ENCODE results near the gene KIR3DL3. TPM values are rescaled to one million over a fixed set of nuclear protein-coding genes. Genes with fewer than 3 reads are reported as not detected.
"Not testable (repeated sequence)": the region's sequence is repeated elsewhere in the genome, so short reads cannot be mapped to it uniquely, and the experiment has no call there.

KIR3DL3 gene
- total RNA-seq, 2 donors from 2014 or later = not detected

GRCh38 chr19:54738715-54739114, 14.5 kb downstream of the KIR3DL3 start:
- no peak for TF ChIP-seq CTCF (conservative IDR thresholded peaks at IDR 0.05)
- Mint-ChIP-seq H3K4me3 (no peak overlapping the region), H3K27me3 (ENCODE audit: insufficient read depth) (no peaks in the 10 kb centered on the region), H3K36me3 (ENCODE audit: low read depth) (peaks cover 5% of the 10 kb centered on the region), H3K4me1 (no peaks in the 10 kb centered on the region), H3K9me3 (peaks cover 95% of the 10 kb centered on the region), H3K27ac (no peak overlapping the region)
- Histone ChIP-seq H3K36me3 (ENCODE audit: control insufficient read depth, insufficient read depth, low read length) (no peaks in the 10 kb centered on the region), H3K9ac (ENCODE audit: extremely low read depth, low read length, poor library complexity, severe bottlenecking) (no peak overlapping the region), H3K27me3 (ENCODE audit: control insufficient read depth, insufficient read depth, low read length, poor library complexity, severe bottlenecking) (no peaks in the 10 kb centered on the region), H3K4me1 (ENCODE audit: control insufficient read depth, insufficient read depth, low read length) (no peaks in the 10 kb centered on the region), H3K9me3 (ENCODE audit: control insufficient read depth, low read length) (peaks cover 29% of the 10 kb centered on the region), H3K4me3 (ENCODE audit: low read length) (no peak overlapping the region), H3K27ac (ENCODE audit: low read depth, low read length) (no peak overlapping the region)
- no peak for DNase-seq
- 88% methylated on average over 1 of the region's 1 CpG; no CpG with 5 or more reads in 1 of the 2 experiments for WGBS, 2 experiments (ENCODE audit: insufficient coverage in 1 of 2, insufficient read length in 1 of 2)

- Mint-ChIP-seq H3K27ac (no peak overlapping the region), H3K4me1 (no peaks in the 10 kb centered on the region), H3K9me3 (peaks cover 93% of the 10 kb centered on the region), H3K27me3 (ENCODE audit: insufficient read depth) (no peaks in the 10 kb centered on the region), H3K4me3 (no peak overlapping the region), H3K36me3 (ENCODE audit: low read depth) (peaks cover 5% of the 10 kb centered on the region)
- DNase-seq = no peak
- WGBS, 2 experiments (ENCODE audit: insufficient coverage in 1 of 2, insufficient read length in 1 of 2) = 60 to 68% methylated on average over 7 to 13 of the region's 13 CpGs
- no peaks in the 10 kb centered on the region for H3K27me3 ChIP-seq (ENCODE audit: control insufficient read depth, insufficient read depth, low read length, poor library complexity, severe bottlenecking)
- H3K9ac ChIP-seq (ENCODE audit: extremely low read depth, low read length, poor library complexity, severe bottlenecking) = no peak overlapping the region
- H3K9me3 ChIP-seq (ENCODE audit: control insufficient read depth, low read length) = peaks cover 24% of the 10 kb centered on the region
- H3K4me3 ChIP-seq (ENCODE audit: low read length) = no peak overlapping the region
- no peak overlapping the region for H3K27ac ChIP-seq (ENCODE audit: low read depth, low read length)
- H3K4me1 ChIP-seq (ENCODE audit: control insufficient read depth, insufficient read depth, low read length) = no peaks in the 10 kb centered on the region
- TF ChIP-seq CTCF (conservative IDR thresholded peaks at IDR 0.05) = no peak
- H3K36me3 ChIP-seq (ENCODE audit: control insufficient read depth, insufficient read depth, low read length) = no peaks in the 10 kb centered on the region
These were observed 15.6 kb downstream of the KIR3DL3 start for GRCh38 chr19:54739587-54740497.

GRCh38 chr19:54741950-54742349, 17.7 kb downstream of the KIR3DL3 start:
- H3K27me3 ChIP-seq (ENCODE audit: control insufficient read depth, insufficient read depth, low read length, poor library complexity, severe bottlenecking); H3K27ac Mint-ChIP-seq; H3K27ac ChIP-seq (ENCODE audit: low read depth, low read length); DNase-seq; H3K4me1 ChIP-seq (ENCODE audit: control insufficient read depth, insufficient read depth, low read length); H3K9ac ChIP-seq (ENCODE audit: extremely low read depth, low read length, poor library complexity, severe bottlenecking); H3K36me3 Mint-ChIP-seq (ENCODE audit: low read depth); H3K4me3 ChIP-seq (ENCODE audit: low read length); H3K4me1 Mint-ChIP-seq; H3K36me3 ChIP-seq (ENCODE audit: control insufficient read depth, insufficient read depth, low read length); H3K27me3 Mint-ChIP-seq (ENCODE audit: insufficient read depth); H3K4me3 Mint-ChIP-seq: not testable (repeated sequence)
- H3K9me3 Mint-ChIP-seq = peaks cover 89% of the 10 kb centered on the region
- peaks cover 24% of the 10 kb centered on the region for H3K9me3 ChIP-seq (ENCODE audit: control insufficient read depth, low read length)
- 53 to 58% methylated on average over 5 of the region's 5 CpGs for WGBS, 2 experiments (ENCODE audit: insufficient coverage in 1 of 2, insufficient read length in 1 of 2)

GRCh38 chr19:54744080-54744479, 19.8 kb downstream of the KIR3DL3 start:
- not testable (repeated sequence) for H3K36me3 Mint-ChIP-seq (ENCODE audit: low read depth); H3K27me3 Mint-ChIP-seq (ENCODE audit: insufficient read depth); H3K4me3 Mint-ChIP-seq; H3K27me3 ChIP-seq (ENCODE audit: control insufficient read depth, insufficient read depth, low read length, poor library complexity, severe bottlenecking); H3K27ac ChIP-seq (ENCODE audit: low read depth, low read length); H3K4me1 Mint-ChIP-seq; H3K9ac ChIP-seq (ENCODE audit: extremely low read depth, low read length, poor library complexity, severe bottlenecking); H3K27ac Mint-ChIP-seq; H3K36me3 ChIP-seq (ENCODE audit: control insufficient read depth, insufficient read depth, low read length); H3K4me1 ChIP-seq (ENCODE audit: control insufficient read depth, insufficient read depth, low read length); H3K4me3 ChIP-seq (ENCODE audit: low read length); DNase-seq
- peaks cover 87% of the 10 kb centered on the region for H3K9me3 Mint-ChIP-seq
- H3K9me3 ChIP-seq (ENCODE audit: control insufficient read depth, low read length) = peaks cover 13% of the 10 kb centered on the region
- WGBS, 2 experiments (ENCODE audit: insufficient coverage in 1 of 2, insufficient read length in 1 of 2) = 20 to 73% methylated on average over 1 to 5 of the region's 5 CpGs

GRCh38 chr19:54747614-54748322, 23.5 kb downstream of the KIR3DL3 start:
- H3K36me3 ChIP-seq (ENCODE audit: control insufficient read depth, insufficient read depth, low read length); H3K4me3 Mint-ChIP-seq: not testable (repeated sequence)
- peaks cover 81% of the 10 kb centered on the region for H3K9me3 Mint-ChIP-seq

More at GRCh38 chr19:54747614-54748322, 23.5 kb downstream of the KIR3DL3 start:
- not testable (repeated sequence) for H3K27me3 ChIP-seq (ENCODE audit: control insufficient read depth, insufficient read depth, low read length, poor library complexity, severe bottlenecking); H3K9ac ChIP-seq (ENCODE audit: extremely low read depth, low read length, poor library complexity, severe bottlenecking); H3K4me3 ChIP-seq (ENCODE audit: low read length); H3K9me3 ChIP-seq (ENCODE audit: control insufficient read depth, low read length); H3K27ac ChIP-seq (ENCODE audit: low read depth, low read length); DNase-seq; H3K36me3 Mint-ChIP-seq (ENCODE audit: low read depth); H3K4me1 ChIP-seq (ENCODE audit: control insufficient read depth, insufficient read depth, low read length); H3K27ac Mint-ChIP-seq; H3K4me1 Mint-ChIP-seq; H3K27me3 Mint-ChIP-seq (ENCODE audit: insufficient read depth)
- WGBS, 2 experiments (ENCODE audit: insufficient coverage in 1 of 2, insufficient read length in 1 of 2) = 65 to 76% methylated on average over 2 to 7 of the region's 9 CpGs
